HFF-Myc (cell line): Measurements from ENCODE around the gene AFDN.

ENCODE experiments used
- DNase-seq: peaks from one replicate; pipeline ENCODE4 v3.0.0-alpha.2; 2011; ENCODE audit warnings: low read depth; ENCODE audit errors: extremely low read depth
- H3K4me3 ChIP-seq: replicated peaks from 2 replicates; pipeline ENCODE4 v1.5.1; 2011; ENCODE audit warnings: low read depth, mild to moderate bottlenecking, control low read depth, low read length
- TF ChIP-seq, protein P1 (sequence below): IDR thresholded peaks from 2 replicates; pipeline ENCODE4 v1.5.1; 2012; ENCODE audit warnings: mild to moderate bottlenecking, low read depth, low read length, control low read depth; ENCODE audit errors: missing control alignments

Gene AFDN

DNA sequence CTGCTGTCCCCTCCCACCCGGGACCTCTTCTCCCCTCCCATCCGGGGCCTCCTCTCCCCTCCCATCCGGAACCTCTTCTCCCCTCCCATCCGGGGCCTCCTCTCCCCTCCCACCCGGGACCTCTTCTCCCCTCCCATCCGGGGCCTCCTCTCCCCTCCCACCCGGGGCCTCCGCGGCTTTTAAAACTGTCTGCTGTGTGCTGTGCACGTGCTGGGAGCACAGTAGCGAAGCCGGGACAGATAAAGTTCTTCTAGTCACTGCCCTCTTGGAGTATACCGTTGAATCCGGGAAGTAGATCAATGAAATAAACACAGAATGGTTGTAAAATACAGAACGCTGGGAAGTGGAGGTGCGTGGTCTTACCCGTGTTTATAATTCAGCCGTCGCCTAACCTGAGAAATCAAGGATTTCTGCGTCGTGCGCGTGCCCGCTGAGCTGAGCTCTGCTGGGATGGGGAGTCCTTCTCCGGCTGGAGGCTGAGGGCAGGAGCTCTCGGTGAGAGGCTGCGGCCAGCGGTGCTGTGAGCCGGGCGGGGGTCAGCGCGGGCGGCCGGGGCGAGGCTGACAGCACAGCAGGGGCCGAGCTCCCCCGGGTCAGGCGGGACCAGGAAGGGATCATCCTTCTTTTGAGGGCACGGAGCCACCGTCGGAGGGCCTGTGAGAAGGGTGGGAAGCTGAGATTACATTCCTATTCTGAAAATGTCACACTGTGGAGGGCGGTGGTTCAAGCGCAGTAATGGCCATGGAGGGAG, 151.2 kb downstream of the AFDN start:
- TF ChIP-seq, protein P1, sequence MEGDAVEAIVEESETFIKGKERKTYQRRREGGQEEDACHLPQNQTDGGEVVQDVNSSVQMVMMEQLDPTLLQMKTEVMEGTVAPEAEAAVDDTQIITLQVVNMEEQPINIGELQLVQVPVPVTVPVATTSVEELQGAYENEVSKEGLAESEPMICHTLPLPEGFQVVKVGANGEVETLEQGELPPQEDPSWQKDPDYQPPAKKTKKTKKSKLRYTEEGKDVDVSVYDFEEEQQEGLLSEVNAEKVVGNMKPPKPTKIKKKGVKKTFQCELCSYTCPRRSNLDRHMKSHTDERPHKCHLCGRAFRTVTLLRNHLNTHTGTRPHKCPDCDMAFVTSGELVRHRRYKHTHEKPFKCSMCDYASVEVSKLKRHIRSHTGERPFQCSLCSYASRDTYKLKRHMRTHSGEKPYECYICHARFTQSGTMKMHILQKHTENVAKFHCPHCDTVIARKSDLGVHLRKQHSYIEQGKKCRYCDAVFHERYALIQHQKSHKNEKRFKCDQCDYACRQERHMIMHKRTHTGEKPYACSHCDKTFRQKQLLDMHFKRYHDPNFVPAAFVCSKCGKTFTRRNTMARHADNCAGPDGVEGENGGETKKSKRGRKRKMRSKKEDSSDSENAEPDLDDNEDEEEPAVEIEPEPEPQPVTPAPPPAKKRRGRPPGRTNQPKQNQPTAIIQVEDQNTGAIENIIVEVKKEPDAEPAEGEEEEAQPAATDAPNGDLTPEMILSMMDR, result no peak
- no peak overlapping the region for H3K4me3 ChIP-seq
- DNase-seq, result no peak

DNA sequence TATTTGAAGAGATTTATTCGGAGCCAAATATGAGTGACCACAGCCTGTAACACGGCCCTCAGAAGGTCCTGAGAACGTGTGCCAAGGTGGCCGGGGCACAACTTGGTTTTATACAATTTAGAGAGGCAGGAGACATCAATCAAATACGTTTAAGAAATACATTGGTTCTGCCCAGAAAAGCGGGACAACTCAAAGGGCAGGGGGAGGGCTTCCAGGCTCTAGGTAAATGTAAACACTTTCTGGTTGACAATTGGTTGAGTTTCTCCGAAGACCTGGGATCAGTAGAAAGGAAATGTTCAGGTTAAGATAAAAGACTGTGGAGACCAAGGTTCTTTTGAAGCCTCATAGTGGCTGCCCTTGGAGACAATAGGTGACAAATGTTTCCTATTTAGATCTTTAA, 151.9 kb downstream of the AFDN start:
- DNase-seq, result no peak
- no peak overlapping the region for H3K4me3 ChIP-seq
- TF ChIP-seq, protein P1, result no peak

DNA sequence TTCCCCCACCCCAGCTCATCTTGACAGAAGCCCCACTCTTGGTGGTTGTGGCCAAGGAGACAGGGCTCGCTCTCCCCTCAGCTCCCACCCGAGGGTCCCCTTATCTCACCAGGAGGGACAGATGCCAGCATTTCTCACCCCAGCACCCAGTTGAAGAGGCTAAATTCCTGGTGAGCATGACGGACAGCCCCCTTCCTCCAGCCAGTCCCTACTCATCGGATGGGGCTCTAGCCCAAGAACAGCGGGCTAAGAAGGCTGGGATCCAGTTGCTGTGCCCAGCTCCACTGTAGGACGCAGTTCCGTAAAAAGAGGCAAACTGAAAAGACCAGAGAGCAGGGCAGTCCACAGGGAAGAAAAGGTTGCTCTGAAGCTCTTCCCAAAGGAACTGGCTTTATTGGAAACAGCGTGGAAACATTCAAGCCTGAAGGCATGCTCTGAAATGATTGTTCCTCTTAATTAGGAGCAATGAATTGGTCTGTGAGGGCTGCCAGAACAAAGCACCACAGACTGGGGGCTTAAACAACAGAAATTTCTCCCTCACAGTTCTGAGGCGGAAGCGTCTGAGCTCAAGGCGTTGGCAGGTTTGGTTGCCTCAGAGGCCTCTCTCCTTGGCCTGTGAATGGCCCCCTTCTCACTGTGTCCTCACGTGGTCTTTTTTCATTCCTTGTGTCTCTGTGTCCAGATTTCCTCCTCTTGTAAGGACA, 152.9 kb downstream of the AFDN start:
- no peak for DNase-seq
- TF ChIP-seq, protein P1, result no peak
- no peak overlapping the region for H3K4me3 ChIP-seq

DNA sequence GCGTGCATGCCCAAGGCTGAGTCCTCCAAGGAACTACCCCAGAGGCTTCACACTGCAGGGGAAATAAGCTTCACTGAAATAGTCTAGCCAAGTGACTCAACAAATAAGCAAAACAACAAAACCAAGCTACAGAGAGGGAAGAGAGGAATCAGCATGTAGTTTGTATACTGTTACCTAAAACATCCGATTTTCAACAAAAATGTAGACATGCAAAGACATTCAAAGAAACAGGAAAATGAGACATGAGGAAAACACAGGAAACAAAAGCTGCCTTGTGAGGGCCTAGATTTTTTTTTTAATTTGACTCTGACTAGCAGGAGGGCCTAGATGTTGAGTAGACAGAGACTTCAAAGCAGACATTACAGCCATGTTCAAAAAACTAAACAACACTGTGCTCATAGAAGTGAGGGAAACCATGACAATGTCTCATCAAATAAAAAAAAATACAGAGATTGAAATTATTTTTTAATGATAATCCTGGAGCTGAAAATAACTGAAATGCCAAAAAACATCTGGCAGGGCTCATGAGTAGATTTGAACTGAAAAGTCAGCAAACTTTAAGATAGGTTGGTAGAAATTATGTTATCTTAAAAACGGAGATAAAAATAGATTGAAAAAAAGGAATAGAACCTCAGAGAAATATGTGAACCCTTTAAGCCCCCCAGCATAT, 154.3 kb downstream of the AFDN start:
- DNase-seq, result no peak
- TF ChIP-seq, protein P1, result no peak
- no peak overlapping the region for H3K4me3 ChIP-seq

DNA sequence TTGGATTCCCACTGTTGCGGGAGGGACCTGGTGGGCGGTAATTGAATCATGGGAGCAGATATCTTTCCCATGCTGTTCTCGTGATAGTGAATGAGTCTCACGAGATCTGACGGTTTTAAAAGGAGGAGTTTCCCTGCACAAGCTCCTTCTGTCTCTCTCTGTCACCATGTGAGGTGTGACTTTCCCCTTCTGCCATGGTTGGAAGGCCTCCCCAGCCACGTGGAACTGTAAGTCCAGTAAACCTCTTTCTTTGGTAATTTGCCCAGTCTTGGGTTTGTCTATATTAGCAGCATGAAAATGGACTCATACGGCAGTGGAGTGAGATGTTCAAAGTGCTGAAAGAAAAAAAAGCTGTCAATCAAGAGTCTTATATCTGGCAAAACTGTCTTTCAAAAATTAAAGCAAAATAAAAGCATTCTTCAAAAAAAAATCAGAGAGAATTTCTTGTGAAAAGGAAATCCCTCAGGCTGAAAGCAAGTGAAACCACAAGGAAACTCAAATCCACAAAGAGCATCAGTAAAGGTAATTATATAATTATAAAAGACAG, 155.3 kb downstream of the AFDN start:
- DNase-seq, result no peak
- TF ChIP-seq, protein P1, result no peak
- H3K4me3 ChIP-seq, result no peak overlapping the region

DNA sequence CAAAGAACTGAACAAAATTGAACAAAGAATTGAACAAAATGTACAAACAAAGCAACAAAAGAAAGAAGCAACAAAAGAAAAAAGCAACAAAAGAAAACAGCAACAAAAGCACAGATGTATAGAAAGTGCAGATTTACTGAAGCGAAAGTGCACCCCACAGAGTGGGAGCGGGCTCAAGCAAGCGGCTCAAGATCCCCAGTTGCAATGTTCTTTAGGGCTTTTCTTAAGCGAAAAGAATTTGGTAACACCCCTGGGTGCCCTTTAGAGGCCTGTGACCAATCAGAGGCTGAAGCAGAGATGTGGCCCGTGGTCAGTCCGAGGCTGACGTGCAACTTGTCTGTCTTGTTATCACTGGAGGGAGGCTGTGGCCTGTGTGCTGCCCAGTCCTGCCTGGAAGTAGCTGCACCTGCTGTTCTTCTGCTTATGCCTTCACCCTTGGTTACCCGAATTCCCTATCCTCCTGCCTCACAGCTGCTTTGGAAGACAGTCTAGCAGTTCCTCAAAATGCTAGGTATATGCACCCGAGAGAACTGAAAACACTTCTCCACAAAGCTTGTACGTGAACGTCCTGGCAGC, 157.5 kb downstream of the AFDN start:
- no peak overlapping the region for H3K4me3 ChIP-seq
- DNase-seq, result no peak
- TF ChIP-seq, protein P1, result no peak
